CD4-positive, alpha-beta T cell treated with Interleukin-10 for 1 hour (primary cell): Measurements from ENCODE around the gene PHRF1.

Experiments
- DNase-seq: peaks from one replicate; pipeline ENCODE4 v3.0.0-alpha.2; 2020

Gene PHRF1

DNA sequence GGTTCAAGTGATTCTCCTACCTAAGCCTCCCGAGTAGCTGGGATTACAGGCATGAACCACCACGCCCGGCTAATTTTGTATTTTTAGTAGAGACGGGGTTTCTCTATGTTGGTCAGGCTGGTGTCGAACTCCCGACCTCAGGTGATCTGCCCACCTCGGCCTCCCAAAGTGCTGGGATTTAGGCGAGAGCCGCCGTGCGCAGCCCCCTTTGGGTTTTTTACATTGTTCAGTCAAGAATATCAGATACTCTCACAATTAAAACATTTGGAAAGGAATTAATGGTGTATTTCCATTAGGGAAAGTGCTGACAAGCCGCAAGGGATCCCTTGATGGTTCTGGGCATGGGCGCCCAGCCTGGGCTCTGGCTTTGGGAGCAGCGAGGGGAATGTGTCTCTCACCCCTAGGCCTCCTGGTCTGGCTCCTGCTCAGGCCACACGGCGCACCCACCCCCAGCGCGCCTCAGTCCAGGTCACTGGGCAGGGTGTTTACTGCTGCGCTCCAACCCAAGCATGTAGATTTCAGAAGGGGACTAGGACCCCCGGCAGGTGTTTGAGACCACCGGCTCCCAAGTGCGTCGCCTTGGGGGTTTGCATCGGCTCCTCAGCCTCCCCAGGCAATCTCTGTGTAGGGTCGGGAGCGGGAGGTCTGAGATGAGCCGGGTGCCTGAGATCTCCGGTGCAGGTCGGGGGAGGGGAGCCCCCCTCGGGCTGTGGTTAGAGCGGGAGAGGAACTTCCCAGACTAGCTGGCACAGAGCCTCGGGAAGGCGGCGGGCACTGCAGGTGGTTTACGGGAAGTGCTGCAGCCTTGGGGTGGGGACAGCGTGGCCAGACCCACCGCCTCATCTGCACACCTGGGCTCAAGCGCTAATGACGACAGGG is 40.3 kb downstream of the PHRF1 start:
- DNase-seq: no peak

DNA sequence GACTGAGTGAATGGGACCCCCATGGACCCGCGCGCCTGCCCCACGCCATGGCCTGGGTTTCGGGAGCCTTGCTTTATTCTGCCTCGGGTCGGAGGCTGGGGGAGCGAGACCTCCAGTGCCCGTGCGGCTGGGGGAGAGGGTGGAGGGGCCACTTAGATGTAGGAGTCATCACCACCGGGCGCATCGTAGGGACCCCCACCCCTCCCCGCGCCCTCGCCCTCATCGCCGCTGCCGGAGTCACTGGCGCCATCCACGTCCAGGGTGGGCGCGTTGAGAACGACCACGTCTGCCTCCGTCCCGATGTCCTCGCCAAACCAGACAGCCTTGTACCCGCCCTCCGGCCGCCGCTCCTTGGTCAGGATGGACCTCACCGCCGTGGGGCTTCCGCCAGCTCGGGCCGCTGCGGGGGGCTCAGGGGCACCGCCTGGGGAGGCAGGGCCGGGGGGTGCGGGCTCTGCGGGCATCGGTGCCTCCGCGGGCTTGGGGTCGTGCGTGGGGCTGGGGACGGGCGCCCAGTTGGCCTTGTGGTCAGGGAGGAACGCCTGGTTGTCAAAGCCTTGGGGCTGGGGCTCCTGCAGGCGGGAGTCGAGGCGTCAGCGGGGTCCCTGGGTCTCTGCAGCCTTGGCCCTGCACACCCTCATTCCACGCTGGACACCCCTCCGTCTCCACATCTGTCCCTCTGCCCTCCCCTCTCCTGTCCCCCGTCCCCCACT is 41.1 kb downstream of the PHRF1 start:
- DNase-seq: no peak

DNA sequence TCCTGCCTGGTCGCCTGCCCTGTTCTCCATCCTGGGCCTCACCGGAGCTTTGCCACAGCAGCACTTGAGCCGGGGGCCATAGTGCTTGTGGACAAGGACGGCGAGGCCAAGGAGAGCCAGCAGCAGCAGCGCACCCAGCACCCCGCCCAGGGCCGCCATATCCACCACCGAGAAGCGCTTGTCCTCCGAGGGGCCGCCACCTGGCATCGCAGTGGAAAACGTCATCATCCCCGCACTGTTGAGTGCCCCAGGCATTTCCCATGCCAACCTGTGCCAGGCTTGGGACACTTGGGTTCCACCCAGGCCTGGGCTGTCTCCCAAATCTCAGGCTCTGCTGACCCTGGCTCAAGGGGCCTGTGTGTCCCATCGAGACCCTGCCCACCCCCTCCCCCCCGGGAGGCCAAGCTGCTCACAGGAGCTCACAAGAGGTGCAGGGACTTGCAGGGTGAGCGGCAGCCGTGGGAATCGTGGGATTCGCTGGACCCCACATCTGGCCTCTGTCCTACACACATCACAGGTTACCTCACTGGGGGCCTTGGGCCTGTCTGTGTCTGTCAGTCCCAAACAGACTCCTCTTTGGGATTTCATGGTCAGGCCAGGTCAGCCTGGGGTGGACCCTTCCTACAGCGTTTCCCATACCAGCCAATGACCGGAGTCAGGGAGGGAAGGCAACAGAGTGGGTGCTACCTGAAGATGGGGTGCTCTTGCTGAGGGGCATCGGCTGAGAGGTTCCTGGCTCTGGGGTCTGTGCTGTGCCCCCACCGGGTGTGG is 41.8 kb downstream of the PHRF1 start:
- no peak for DNase-seq

DNA sequence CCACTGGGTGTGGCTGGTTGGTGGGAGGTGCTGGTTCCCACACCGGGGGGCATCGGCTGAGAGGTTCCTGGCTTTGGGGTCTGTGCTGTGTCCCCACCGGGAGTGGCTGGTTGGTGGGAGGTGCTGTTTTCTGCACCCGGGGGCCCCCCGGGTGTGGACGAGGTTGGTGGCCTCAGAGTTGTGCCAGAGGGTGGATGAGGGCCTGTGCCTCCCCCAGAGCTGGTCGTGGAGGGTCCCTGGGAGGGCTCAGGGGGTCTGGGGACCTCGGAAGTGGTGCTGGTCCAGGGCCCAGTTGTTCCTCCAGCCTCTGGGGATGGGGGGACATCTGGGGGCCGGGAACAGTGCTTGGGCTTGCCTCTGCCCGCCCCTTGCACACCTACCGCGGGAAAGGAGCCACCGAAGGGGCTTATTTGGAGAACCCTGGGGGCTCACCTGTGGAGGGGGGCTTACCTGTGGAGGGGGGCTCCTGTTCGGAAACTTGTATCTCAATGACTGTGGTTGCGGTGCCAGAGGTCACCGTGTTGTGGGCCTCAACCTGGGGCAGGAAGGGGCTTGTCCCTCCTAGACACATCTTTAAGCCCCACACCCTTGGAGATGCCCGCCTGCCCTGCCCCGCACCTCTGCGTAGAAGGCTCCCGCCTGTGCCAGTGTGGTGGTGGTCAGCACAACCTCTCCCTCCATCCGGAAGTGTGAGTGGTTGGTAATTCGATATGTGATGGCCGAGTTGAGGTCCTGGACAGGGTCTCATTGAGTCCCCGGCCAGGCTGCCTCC is 42.8 kb downstream of the PHRF1 start:
- no peak for DNase-seq

DNA sequence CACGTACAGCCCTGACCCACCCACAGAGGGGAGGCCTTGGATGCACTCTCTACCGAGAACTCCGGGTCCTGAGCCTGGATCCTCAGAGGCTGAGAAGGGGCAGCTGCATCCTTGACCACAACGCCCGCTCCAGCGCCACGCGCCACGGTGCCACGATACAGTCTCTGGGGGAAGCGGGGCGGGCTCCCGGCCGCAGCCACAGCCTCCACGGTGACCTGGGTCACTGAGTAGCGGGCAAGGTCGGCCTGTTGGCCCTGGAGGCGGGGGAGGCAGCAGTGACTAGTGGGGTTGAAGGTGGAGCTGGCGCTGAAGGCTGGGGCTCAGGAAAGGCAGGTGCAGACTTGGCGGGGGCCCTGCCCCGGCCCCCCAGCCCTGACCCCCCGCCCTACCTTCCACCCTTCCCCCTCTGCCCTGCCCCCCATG is 43.4 kb downstream of the PHRF1 start:
- DNase-seq: no peak

DNA sequence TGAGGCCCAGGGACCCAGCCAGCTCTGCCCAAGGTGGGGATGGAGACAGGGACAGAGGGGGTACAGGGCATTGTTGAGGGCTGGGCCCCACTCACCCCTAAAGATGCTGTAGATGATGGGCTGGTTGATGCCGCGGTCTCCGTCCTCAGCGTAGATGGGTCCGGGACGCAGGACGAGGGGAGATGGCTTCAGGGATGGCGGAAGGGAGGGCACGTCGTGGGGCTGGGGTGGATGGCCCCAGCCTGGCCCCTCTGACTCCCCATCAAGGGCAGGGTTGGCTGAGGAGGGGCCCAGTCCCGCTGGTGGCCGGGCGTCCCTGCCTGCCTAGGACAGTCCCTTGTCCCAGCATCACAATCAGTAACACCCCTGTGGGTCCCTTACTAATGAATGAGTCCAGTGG is 43.9 kb downstream of the PHRF1 start:
- no peak for DNase-seq

DNA sequence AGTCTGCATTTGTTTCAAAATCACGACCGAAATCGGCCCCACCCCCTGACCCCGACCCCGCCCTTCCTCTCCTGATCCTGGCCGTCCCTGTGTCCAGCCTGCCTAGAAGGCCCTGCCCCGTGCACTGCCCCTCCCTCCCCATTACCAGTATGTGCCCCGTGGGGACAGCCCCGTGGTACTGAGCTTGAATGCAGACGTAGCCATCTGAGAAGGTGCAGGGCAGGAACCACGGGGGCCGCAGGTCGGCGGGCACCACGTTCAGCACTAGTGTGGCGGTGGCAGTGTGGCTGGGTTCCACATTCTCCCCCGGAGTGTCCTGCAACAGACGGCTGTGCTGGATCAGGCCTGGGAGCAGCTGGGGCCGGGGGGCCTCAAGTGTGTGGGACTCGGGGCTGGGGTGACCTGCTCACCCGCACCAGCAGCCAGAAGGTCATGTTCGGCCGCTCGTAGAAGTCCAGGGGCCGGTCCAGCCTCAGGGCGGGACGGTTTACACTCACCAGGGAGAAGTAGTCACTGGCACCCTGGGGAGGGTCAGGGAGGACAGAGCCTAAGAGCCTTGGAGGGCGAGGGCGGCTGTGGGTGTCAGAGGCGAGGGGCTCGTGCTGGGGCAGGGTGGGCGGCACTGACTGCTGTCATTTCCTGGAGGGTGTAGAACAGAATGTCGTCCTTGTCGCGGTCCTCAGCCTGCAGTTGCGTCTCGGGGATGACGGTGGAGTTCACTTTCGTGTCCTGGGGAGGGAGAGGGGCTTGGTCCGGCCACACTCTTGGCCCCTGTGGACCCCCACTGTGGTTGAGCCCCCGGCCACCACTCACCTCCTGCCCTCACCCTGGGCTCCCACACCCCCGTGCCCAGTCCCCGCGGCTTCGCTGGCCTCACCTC is 44.9 kb downstream of the PHRF1 start:
- no peak for DNase-seq

DNA sequence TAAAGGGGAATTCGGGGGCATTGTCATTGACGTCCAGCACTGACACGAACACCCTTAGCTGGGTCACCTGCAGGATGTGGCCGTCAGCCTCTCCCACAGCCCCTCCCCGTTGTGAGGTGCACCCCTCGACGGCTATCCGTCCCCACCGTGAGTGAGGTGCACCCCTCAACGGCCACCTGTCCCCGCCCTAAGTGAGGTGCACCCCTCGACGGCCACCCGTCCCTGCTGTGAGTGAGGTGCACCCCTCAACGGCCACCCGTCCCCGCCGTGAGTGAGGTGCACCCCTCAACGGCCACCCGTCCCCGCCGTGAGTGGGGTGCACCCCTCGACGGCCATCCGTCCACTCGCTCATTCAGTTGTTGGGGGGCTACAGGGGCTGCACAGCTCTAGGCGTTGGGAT is 45.6 kb downstream of the PHRF1 start:
- no peak for DNase-seq

DNA sequence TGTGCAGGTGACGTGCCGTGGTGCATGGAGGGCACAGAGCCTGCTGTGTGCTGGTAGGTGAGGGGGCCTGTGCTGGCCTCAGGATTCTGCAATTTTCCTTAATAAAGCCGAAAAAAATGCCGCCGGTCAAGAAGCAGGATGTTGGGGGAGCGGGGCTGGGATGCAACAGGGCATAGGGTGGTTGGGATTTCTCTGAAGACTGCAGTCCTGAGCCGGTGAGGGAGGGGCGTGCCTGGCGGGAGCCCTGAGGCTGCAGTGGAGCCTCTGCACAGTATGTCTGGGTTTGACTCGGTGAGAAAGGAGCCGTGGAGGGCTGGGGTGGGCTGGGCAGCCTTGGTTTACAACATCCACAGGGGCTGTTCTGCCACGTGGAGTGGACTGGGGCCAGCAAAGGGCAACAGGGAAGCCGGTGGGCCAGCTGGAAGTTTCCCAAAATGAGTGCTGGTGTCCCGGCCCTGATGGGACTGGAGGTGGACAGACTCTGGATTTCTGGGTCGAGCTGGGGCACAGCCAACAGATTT is 47.1 kb downstream of the PHRF1 start:
- DNase-seq: no peak

DNA sequence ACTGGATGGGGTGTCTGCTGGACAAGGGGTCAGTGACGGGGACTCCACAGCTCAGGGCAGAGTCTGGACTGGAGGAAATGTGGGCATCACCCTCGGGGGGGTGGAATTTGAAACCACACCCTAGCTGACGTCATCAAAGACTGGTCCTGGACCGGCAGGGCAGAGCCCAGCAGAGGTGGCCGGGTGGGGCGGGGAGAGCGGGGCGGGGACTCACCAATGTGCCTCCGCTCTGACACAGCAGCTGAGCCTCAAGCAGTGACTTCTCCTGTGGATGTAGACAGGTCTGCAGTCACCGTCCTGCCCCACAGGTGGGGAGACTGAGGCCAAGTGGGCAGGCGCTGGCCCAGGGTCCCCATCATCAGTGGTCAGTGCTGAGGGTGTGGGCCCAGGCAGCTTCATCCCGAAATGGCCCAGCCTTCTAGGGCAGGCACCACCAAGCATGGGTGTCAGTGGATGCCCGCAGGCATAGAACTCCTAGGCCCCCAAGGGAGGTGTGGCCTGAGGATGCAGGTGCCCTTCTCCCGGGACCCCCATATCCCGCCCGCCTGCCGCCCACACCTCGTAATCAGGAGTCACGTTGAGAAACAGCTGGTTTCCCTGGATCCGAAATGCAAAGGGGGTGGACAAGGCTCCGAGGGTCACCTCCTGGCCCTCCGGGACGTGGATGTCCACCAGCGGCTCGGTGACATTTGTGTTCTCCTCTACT is 47.9 kb downstream of the PHRF1 start:
- DNase-seq: no peak

DNA sequence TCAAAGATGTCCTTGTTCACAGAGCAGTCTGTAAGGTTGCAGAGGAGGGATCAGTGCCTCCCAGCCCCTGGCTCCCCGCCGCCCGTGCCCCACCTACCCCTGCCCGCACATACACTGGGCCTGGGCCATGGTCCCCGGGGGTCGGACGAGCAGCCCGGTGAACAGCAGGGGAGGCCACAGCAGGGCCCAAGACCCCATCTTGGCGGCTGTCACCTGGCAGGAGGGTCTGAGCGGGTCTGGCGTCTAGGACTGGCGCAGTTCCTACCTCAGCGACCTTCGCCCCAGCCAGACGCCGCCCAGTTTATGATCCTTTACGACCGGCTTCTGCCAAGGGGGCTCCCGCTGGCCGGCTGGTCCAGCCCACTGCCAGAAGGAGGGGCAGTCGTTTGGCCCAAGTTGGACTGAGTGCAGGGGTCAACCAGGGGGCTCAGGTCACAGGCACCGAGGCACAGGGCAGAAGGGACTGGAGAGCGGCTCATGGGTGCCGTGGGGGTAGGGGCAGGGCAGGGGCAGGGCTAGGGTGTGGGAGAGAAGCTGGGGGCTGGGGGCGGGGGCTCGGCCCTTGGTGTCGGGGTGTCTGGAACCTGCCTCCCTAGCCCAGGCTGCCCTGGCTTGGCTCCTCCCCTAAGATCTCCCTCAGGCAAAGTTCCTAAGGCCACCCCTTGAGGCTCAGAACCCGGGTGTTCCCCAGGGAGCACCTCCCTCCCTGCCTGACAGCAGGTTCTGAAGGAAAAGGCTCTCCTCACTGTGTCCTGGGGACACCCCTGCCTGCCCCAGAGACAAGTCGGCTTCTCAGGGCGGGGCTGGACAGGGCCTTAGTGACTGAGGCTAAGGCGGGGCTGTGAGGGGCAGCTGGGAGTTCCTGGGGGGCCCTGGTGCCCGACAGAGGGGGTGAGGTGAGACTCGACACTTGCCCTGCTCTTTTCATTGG is 48.7 kb downstream of the PHRF1 start, which contains the start of gene CDHR5:
TSS of gene CDHR5 (minus strand) at position 251 of the 931 bp plus-strand sequence. CDS start at position 198, 53 bp downstream.
- DNase-seq: no peak

DNA sequence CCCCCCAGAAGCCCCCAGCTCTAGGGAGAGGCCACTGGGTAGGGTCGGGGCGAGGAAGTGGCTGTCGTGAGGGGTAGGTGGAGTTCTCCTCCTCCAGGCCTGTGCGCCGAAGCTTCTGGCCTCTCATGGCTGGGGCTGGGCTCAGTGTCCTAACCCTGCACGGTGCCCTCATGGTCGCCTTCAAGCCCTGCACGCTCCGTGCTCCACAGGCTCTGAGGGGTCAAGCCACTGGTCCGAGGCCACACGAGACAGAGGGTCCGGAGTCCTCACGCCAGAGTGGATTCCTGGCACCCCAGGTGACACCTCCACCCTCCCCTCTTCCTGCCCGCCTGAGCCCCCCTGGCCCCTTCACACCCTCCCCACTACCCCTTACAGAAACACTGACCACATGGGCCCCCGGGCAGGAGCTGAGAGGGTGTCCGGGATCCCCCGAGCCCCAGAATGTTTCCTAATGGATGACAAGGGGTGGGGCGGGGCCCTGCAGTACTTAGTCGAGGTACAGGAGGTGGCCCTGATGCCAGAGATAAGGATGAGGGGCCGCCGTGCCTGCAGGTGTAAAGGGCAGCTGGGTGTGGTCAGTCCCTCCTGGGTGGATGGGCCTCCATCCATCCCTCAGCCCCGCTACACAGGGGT is 49.5 kb downstream of the PHRF1 start:
- no peak for DNase-seq

DNA sequence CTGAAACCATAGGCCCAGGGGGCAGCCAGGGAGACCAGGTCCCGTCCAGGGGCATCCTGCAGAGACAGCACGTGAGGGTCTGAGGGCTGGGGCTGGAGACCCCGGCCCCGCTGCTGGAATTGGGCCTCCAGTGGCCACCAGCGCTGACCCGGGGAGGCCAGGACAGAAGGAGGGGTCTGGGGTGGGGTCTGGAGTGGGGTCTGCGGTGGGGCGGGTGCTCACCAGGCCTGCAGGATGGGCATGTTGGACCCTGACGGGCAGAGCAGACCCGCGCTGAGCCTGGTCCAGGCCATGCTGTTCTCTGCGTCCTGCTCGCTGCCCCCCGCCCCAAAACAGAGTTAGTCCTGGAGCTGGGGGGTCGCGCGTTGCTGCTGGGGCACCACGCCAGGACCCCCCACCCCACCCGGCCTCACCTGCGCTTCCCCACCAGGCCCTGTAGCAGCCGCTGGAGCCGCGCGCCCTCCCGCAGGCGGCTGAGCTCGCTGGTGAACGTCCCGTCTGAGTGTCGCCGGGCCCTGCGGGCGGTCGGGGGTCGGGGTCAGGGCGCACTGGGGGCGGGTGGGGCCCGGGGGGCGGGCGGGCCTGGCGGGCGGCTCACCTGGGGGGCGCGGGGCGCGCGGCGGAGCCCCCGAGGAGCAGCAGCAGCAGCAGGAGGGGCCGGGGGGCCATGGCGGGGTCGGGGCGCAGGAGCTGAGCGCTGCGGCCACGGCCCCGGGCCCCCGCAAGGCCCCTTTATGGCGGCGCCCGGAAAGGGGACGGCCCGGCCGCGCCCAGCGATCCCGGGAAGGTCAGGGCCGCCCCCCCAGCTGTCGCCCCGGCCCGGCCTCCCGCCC is 50.4 kb downstream of the PHRF1 start, which contains the start of gene SCT:
TSS of gene SCT (minus strand) at position 707 of the 833 bp plus-strand sequence. CDS start at position 669, 38 bp downstream.
- DNase-seq: no peak

DNA sequence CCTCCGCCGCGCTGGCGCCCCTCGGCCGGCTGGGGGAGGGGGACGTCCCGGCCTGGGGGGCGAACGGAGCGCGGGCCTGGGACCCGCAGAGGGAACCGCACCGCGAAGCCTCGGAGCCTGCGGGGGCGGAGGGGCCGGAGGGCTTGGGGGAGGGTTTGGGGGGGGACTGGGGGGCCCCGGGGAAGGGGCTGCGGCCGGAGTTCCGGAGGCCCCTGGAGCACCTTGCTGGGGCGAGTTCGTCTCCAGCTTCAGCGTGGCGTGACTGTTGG is 51.0 kb downstream of the PHRF1 start:
- DNase-seq: no peak

DNA sequence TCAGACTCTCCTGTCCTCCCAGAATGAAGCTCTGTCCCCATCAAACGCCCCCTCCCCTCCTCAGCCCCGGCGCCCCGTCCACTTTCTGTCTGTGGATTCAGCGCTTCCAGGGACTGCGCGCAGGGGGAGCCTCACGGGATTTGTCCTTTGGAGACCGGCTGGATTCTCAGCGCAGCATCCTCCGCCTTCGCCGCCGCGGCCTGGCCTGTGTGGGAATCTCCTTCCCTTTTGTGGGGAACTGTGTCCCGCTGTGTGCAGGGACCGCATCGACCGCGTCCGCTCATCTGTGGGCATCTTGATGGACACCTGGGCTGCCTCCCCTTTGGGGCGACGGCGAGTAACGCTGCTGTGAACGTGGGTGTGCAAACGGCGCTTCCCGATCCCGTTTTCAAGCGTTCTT is 51.8 kb downstream of the PHRF1 start:
- no peak for DNase-seq

DNA sequence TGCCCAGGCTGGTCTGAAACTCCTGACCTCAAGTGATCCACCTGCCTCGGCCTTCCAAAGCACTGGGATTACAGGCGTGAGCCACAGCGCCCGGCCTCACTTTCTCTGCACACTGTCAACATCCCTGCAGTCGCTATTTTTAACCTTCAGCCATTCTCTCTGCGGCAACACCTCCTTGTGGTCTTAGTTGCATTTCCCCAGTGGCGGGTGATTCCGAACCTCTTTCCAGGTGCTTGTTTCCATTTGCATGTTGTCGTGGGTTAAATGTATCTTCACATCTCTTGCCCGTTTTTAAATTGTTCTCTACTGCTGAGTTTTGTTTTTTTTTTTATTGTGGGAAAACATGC is 52.9 kb downstream of the PHRF1 start:
- peak; percentile 32 for DNase-seq

DNA sequence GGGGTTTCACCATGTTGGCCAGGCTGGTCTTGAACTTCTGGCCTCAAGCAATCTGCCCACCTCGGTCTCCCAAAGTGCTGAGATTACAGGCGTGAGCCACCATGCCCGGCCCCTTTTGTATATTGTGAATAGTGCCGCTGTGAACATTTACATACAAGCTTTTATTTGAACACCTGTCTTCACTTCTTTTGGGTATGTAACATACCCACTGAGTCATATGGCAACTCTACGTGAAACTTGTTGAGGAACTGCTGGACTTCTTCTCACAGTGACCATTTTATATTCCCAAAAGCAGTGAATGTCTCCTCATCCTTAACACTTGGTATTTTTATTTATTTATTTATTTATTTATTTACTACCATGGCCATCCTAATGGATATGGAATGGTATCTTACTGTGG is 54.6 kb downstream of the PHRF1 start:
- no peak for DNase-seq

DNA sequence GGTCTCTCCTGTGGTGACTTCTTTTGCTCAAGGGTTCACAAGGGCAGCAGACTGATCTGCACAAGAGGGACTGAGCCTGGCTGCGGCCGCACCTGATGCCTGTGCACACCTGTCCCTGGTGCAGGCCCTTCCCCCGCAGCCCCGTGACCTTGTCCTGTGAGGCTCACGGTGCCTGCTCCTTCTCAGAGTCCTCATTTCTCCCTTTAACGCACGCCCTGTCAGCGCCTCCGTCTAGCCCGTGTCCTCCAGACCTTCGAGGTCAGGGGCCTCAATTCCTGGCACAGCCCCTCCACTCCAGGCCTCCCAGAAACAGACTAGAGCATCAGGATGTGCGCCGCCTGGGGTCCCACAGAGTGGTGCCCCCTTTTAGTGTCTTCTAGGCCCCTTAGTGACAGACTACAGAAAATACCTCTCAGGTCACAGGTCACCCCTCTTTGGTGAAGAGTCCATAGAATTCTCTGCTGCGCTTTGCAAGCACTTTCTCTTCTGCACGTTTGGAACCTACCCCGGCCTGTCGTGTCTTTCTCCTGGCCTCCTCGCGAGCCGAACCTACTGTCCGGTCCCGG is 59.8 kb downstream of the PHRF1 start:
- DNase-seq: no peak
